BLaER1 treated with 17β-estradiol and CSF1 and Interleukin-3, amounts not matched to agents 10 nM and 100 nM (cell line): ENCODE results near the gene RNASET2.
"Not testable (repeated sequence)": the region's sequence is repeated elsewhere in the genome, so short reads cannot be mapped to it uniquely, and the experiment has no call there.

Experiments used
- H3K27ac ChIP-seq, 11 experiments: shearing (Covaris generic); formaldehyde crosslinking; 2 replicates each; pipeline ENCODE4 v1.8.1; 2022
- H3K27me3 ChIP-seq, 11 experiments: shearing (Covaris generic); formaldehyde crosslinking; 2 replicates each; pipeline ENCODE4 v1.8.1; 2022
- H3K36me3 ChIP-seq, 11 experiments: shearing (Covaris generic); formaldehyde crosslinking; 2 replicates each; pipeline ENCODE4 v1.8.1; 2022
- H3K4me1 ChIP-seq, 10 experiments: shearing (Covaris generic); formaldehyde crosslinking; 2 replicates each; pipeline ENCODE4 v1.8.1; 2022
- H3K4me2 ChIP-seq, 11 experiments: shearing (Covaris generic); formaldehyde crosslinking; 2 replicates each; pipeline ENCODE4 v1.8.1; 2022
- H3K4me3 ChIP-seq, 10 experiments: shearing (Covaris generic); formaldehyde crosslinking; 2 replicates each; pipeline ENCODE4 v1.8.1; 2022
- H3K9ac ChIP-seq, 11 experiments: shearing (Covaris generic); formaldehyde crosslinking; 2 replicates each; pipeline ENCODE4 v1.8.1; 2022
- H3K9me3 ChIP-seq, 11 experiments: shearing (Covaris generic); formaldehyde crosslinking; replicated peaks in 1 of 11; 2 replicates each; pipeline ENCODE4 v1.8.1; 2022
- H4K20me1 ChIP-seq, 11 experiments: shearing (Covaris generic); formaldehyde crosslinking; 2 replicates each; pipeline ENCODE4 v1.8.1; 2022
- Cebpa-rat ChIP-seq, 11 experiments: shearing (Covaris generic); IDR thresholded peaks; 2 replicates each; pipeline ENCODE4 v1.8.1; 2022

Gene RNASET2

GRCh38 chr6:166924531-166924930, 31.8 kb downstream of the RNASET2 start:
- peaks cover 32 to 69% (median 45%) of the 10 kb centered on the region in 11 experiments for H3K36me3 ChIP-seq
- H3K4me1 ChIP-seq = peaks cover 7 to 26% (median 15%) of the 10 kb centered on the region in 10 experiments
- no peak overlapping the region for H3K9ac ChIP-seq
- H3K27ac ChIP-seq = no peak overlapping the region
- no peak for TF ChIP-seq Cebpa-rat (IDR thresholded peaks at IDR 0.05)
- H3K4me3 ChIP-seq = no peak overlapping the region
- peaks cover 0 to 28% (median 11%) of the 10 kb centered on the region in 11 experiments; a peak in 12 of 22 replicates for H4K20me1 ChIP-seq
- no peaks in the 10 kb centered on the region for H3K9me3 ChIP-seq
- H3K27me3 ChIP-seq = no peaks in the 10 kb centered on the region
- no peak overlapping the region for H3K4me2 ChIP-seq

- H3K27ac ChIP-seq = no peak overlapping the region
- H3K9me3 ChIP-seq = peaks cover 0 to 9% (median 3%) of the 10 kb centered on the region in 11 experiments; a peak in 5 of 22 replicates
- H3K4me3 ChIP-seq = no peak overlapping the region
- H4K20me1 ChIP-seq = peaks cover 0 to 14% (median 8%) of the 10 kb centered on the region in 11 experiments; a peak in 10 of 22 replicates
- peak in 1 of 11 experiments; percentile 37; a peak in 2 of 22 replicates for TF ChIP-seq Cebpa-rat (IDR thresholded peaks at IDR 0.05)
- H3K9ac ChIP-seq = no peak overlapping the region
- H3K27me3 ChIP-seq = no peaks in the 10 kb centered on the region
- peaks cover 20 to 67% (median 29%) of the 10 kb centered on the region in 11 experiments for H3K36me3 ChIP-seq
- H3K4me1 ChIP-seq = peaks cover 0 to 13% (median 2%) of the 10 kb centered on the region in 10 experiments; a peak in 7 of 20 replicates
- H3K4me2 ChIP-seq = no peak overlapping the region
Measured at GRCh38 chr6:166922937-166923336, 33.4 kb downstream of the RNASET2 start.

- no peak for TF ChIP-seq Cebpa-rat (IDR thresholded peaks at IDR 0.05)
- Histone ChIP-seq H3K9ac (no peak overlapping the region), H3K4me3 (no peak overlapping the region), H3K36me3 (peaks cover 7 to 60% (median 19%) of the 10 kb centered on the region in 11 experiments; a peak in 21 of 22 replicates), H3K27ac (no peak overlapping the region), H3K4me2 (no peak overlapping the region), H4K20me1 (peaks cover 0 to 6% (median 0%) of the 10 kb centered on the region in 11 experiments; a peak in 3 of 22 replicates), H3K27me3 (no peaks in the 10 kb centered on the region), H3K9me3 (peaks cover 0 to 15% (median 7%) of the 10 kb centered on the region in 11 experiments; a peak in 11 of 22 replicates), H3K4me1 (no peaks in the 10 kb centered on the region)
Measured at GRCh38 chr6:166921570-166921969, 34.8 kb downstream of the RNASET2 start.

GRCh38 chr6:166916824-166917223, 39.5 kb downstream of the RNASET2 start:
- no peak overlapping the region for H3K4me2 ChIP-seq
- peaks cover 12 to 68% (median 22%) of the 10 kb centered on the region in 11 experiments; a peak in 16 of 22 replicates for H3K36me3 ChIP-seq
- no peak for TF ChIP-seq Cebpa-rat (IDR thresholded peaks at IDR 0.05)

GRCh38 chr6:166915484-166915883, 40.9 kb downstream of the RNASET2 start:
- not testable (repeated sequence) for H3K27ac ChIP-seq, H3K27me3 ChIP-seq, H3K9ac ChIP-seq, H3K4me3 ChIP-seq, H4K20me1 ChIP-seq, H3K4me2 ChIP-seq
- Histone ChIP-seq H3K4me1 (peaks cover 11 to 17% (median 15%) of the 10 kb centered on the region in 10 experiments), H3K36me3 (peaks cover 13 to 75% (median 25%) of the 10 kb centered on the region in 11 experiments; a peak in 17 of 22 replicates), H3K9me3 (peaks cover 24 to 40% (median 31%) of the 10 kb centered on the region in 11 experiments; a peak in 20 of 22 replicates)

More at GRCh38 chr6:166916824-166917223, 39.5 kb downstream of the RNASET2 start:
- H3K4me3 ChIP-seq = no peak overlapping the region
- no peaks in the 10 kb centered on the region for H3K27me3 ChIP-seq
- H3K27ac ChIP-seq = no peak overlapping the region
- H3K4me1 ChIP-seq = peaks cover under 1 to 4% (median 2%) of the 10 kb centered on the region in 10 experiments; a peak in 14 of 20 replicates
- no peak overlapping the region for H3K9ac ChIP-seq
- H4K20me1 ChIP-seq = no peaks in the 10 kb centered on the region
- H3K9me3 ChIP-seq = peaks cover 24 to 38% (median 28%) of the 10 kb centered on the region in 11 experiments; a peak in 20 of 22 replicates

- not testable (repeated sequence) for H4K20me1 ChIP-seq
Measured at GRCh38 chr6:166914952-166915351, 41.4 kb downstream of the RNASET2 start.

GRCh38 chr6:166911248-166911677, 45.1 kb downstream of the RNASET2 start:
- Histone ChIP-seq H3K27ac (peak overlapping the region in 4 of 11 experiments; percentile 0 to 38 (median 26); a peak in 3 of 22 replicates), H3K9ac (no peak overlapping the region), H3K27me3 (no peaks in the 10 kb centered on the region), H3K4me3 (no peak overlapping the region), H3K4me1 (peaks cover 45 to 57% (median 51%) of the 10 kb centered on the region in 10 experiments), H3K9me3 (peaks cover 10 to 31% (median 22%) of the 10 kb centered on the region in 11 experiments; a peak in 21 of 22 replicates), H3K4me2 (peak overlapping the region; percentile 2 to 49 (median 39); a peak in 21 of 22 replicates), H4K20me1 (peaks cover 0 to 25% (median 0%) of the 10 kb centered on the region in 11 experiments; a peak in 3 of 22 replicates), H3K36me3 (peaks cover 9 to 55% (median 23%) of the 10 kb centered on the region in 11 experiments; a peak in 17 of 22 replicates)
- TF ChIP-seq Cebpa-rat (IDR thresholded peaks at IDR 0.05) = no peak

More at GRCh38 chr6:166914952-166915351, 41.4 kb downstream of the RNASET2 start:
- Histone ChIP-seq H3K4me1 (peaks cover 11 to 21% (median 17%) of the 10 kb centered on the region in 10 experiments), H3K36me3 (peaks cover 13 to 80% (median 29%) of the 10 kb centered on the region in 11 experiments; a peak in 17 of 22 replicates), H3K9me3 (peaks cover 24 to 41% (median 31%) of the 10 kb centered on the region in 11 experiments; a peak in 21 of 22 replicates)
- not testable (repeated sequence) for H3K4me3 ChIP-seq, H3K27me3 ChIP-seq, H3K27ac ChIP-seq, H3K4me2 ChIP-seq, H3K9ac ChIP-seq

- H3K27me3 ChIP-seq = no peaks in the 10 kb centered on the region
- peaks cover 0 to 28% (median 0%) of the 10 kb centered on the region in 11 experiments; a peak in 3 of 22 replicates for H4K20me1 ChIP-seq
- H3K9me3 ChIP-seq = peaks cover 10 to 29% (median 18%) of the 10 kb centered on the region in 11 experiments; a peak in 20 of 22 replicates
- H3K4me2 ChIP-seq = peak overlapping the region in 9 of 11 experiments; percentile 2 to 48 (median 39); a peak in 15 of 22 replicates
- H3K9ac ChIP-seq = no peak overlapping the region
- peak overlapping the region in 1 of 11 experiments; percentile 28; a peak in 1 of 22 replicates for H3K27ac ChIP-seq
- H3K4me3 ChIP-seq = no peak overlapping the region
- H3K4me1 ChIP-seq = peaks cover 45 to 61% (median 52%) of the 10 kb centered on the region in 10 experiments
- H3K36me3 ChIP-seq = peaks cover 9 to 50% (median 22%) of the 10 kb centered on the region in 11 experiments; a peak in 17 of 22 replicates
- TF ChIP-seq Cebpa-rat (IDR thresholded peaks at IDR 0.05) = no peak
Measured at GRCh38 chr6:166910601-166911000, 45.7 kb downstream of the RNASET2 start.

GRCh38 chr6:166908811-166909210, 47.5 kb downstream of the RNASET2 start:
- H3K27me3 ChIP-seq = no peaks in the 10 kb centered on the region
- TF ChIP-seq Cebpa-rat (IDR thresholded peaks at IDR 0.05) = no peak
- peak overlapping the region in 1 of 10 experiments; percentile 16; a peak in 1 of 20 replicates for H3K4me3 ChIP-seq

More at GRCh38 chr6:166908811-166909210, 47.5 kb downstream of the RNASET2 start:
- Histone ChIP-seq H3K36me3 (peaks cover 2 to 32% (median 17%) of the 10 kb centered on the region in 11 experiments; a peak in 17 of 22 replicates), H4K20me1 (peaks cover 0 to 39% (median 4%) of the 10 kb centered on the region in 11 experiments; a peak in 3 of 22 replicates), H3K9me3 (peaks cover 0 to 15% (median 1%) of the 10 kb centered on the region in 11 experiments; a peak in 10 of 22 replicates), H3K4me2 (peak overlapping the region; percentile 70 to 92 (median 86)), H3K4me1 (peaks cover 45 to 79% (median 59%) of the 10 kb centered on the region in 10 experiments), H3K27ac (peak overlapping the region in 6 of 11 experiments; percentile 24 to 56 (median 52); a peak in 8 of 22 replicates), H3K9ac (peak overlapping the region in 5 of 11 experiments; percentile 15 to 44 (median 32); a peak in 3 of 22 replicates)
